HL-60 (cell line): ENCODE results near the gene GPR26.

Source experiments
- CTCF ChIP-seq: IDR thresholded peaks from one replicate; pipeline ENCODE4 v1.5.1; 2011; ENCODE audit warnings: low read length, control low read depth, inconsistent platforms; ENCODE audit not compliant: insufficient read depth
- GABPA ChIP-seq: IDR thresholded peaks from 2 replicates; pipeline ENCODE4 v1.6.1; 2012; ENCODE audit warnings: low read depth
- POLR2AphosphoS5 ChIP-seq: IDR thresholded peaks from 2 replicates; pipeline ENCODE4 v1.6.1; 2012; ENCODE audit warnings: low read depth
- SPI1 ChIP-seq: IDR thresholded peaks from 2 replicates; pipeline ENCODE4 v1.6.1; 2012; ENCODE audit warnings: low read depth, mild to moderate bottlenecking, borderline replicate concordance
- TF ChIP-seq, protein P1 (sequence below): IDR thresholded peaks from 2 replicates; pipeline ENCODE4 v1.6.1; 2012; ENCODE audit warnings: low read depth; ENCODE audit not compliant: insufficient replicate concordance

DNA sequence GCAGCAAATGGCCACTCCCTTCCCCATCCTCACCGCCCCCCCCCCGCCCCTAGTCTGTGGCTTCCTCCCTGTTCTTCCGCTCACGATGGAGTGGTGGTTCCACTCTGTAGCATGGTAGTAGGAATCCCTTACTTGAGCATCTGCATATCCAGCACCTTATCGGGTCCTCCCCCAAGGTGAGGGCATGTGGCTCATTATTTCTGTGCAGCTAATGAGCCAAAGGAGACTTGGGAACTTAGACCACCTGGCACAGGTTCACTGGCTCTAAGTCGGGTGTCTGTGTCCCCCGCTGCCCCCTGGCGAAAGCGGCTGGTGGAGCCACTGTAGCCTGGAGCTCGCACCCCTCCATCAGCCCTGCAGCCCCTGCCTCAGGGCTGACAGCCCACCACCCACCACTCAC lies 22.8 kb upstream of the GPR26 start:
- TF ChIP-seq CTCF, result no peak
- no peak for TF ChIP-seq POLR2AphosphoS5
- no peak for TF ChIP-seq GABPA
- TF ChIP-seq, protein P1, sequence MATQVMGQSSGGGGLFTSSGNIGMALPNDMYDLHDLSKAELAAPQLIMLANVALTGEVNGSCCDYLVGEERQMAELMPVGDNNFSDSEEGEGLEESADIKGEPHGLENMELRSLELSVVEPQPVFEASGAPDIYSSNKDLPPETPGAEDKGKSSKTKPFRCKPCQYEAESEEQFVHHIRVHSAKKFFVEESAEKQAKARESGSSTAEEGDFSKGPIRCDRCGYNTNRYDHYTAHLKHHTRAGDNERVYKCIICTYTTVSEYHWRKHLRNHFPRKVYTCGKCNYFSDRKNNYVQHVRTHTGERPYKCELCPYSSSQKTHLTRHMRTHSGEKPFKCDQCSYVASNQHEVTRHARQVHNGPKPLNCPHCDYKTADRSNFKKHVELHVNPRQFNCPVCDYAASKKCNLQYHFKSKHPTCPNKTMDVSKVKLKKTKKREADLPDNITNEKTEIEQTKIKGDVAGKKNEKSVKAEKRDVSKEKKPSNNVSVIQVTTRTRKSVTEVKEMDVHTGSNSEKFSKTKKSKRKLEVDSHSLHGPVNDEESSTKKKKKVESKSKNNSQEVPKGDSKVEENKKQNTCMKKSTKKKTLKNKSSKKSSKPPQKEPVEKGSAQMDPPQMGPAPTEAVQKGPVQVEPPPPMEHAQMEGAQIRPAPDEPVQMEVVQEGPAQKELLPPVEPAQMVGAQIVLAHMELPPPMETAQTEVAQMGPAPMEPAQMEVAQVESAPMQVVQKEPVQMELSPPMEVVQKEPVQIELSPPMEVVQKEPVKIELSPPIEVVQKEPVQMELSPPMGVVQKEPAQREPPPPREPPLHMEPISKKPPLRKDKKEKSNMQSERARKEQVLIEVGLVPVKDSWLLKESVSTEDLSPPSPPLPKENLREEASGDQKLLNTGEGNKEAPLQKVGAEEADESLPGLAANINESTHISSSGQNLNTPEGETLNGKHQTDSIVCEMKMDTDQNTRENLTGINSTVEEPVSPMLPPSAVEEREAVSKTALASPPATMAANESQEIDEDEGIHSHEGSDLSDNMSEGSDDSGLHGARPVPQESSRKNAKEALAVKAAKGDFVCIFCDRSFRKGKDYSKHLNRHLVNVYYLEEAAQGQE, result no peak
- no peak for TF ChIP-seq SPI1
